SW480 (cell line): ENCODE data around the gene TTC21A.

Experiments
- DNase-seq: peaks from one replicate; pipeline ENCODE4 v3.0.0-alpha.2; 2016; ENCODE audit warnings: low spot score

Gene TTC21A

GRCh38 chr3:39180546-39181346 lies 73.3 kb downstream of the TTC21A start:
- DNase-seq, result peak; percentile 92

GRCh38 chr3:39181408-39182335 lies 74.2 kb downstream of the TTC21A start:
- no peak for DNase-seq

- DNase-seq, result no peak
These were observed 76.0 kb downstream of the TTC21A start for GRCh38 chr3:39183211-39184080.

- no peak for DNase-seq
These were observed 76.8 kb downstream of the TTC21A start for GRCh38 chr3:39184081-39184967.

- no peak for DNase-seq
These were observed 77.4 kb downstream of the TTC21A start for GRCh38 chr3:39184968-39185285.

- no peak for DNase-seq
These were observed 78.0 kb downstream of the TTC21A start for GRCh38 chr3:39185326-39185958.

- no peak for DNase-seq
These were observed 78.6 kb downstream of the TTC21A start for GRCh38 chr3:39185959-39186691.

GRCh38 chr3:39186692-39187151 lies 79.2 kb downstream of the TTC21A start:
- no peak for DNase-seq

- no peak for DNase-seq
These were observed 80.1 kb downstream of the TTC21A start for GRCh38 chr3:39187372-39188155.
